ENCODE results near the gene LGALS7. TPM values are rescaled to one million over a fixed set of nuclear protein-coding genes. Genes with fewer than 3 reads are reported as not detected.
"Not testable (repeated sequence)": the region's sequence is repeated elsewhere in the genome, so short reads cannot be mapped to it uniquely, and the experiment has no call there.

Gene LGALS7
- polyA plus RNA-seq, 2 donors, result 405 to 2,874 TPM

DNA sequence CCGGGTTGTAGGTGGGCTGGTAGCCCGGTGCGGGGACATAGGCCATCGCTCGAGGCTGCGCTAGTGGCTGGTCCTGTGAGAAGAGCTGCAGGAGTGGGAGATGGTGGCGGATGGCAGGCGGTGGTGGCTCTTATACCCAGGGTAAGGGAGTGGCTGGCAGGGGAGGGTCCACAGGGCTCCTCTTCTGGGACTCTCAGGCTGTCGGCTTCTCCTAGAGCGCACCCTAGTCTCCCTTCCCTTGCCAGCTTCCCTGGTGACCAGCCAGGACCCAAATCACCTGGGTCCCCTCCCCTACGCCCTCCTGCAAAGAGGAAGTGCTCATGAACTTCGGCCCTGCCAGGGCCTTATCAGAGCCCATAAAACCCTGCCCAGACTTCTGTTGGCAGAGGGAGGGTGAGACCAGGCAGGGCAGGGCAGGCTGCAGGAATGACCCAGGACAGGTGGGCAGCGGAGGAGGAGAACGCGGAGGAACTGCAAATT lies 39.6 kb upstream of the LGALS7 start, which contains the start of gene LGALS4:
Gene LGALS4 (minus strand): TSS at position 105 of the 480 bp plus-strand sequence. CDS start 59 bp downstream, at position 46.
- 76 to 84% methylated on average over 15 of the region's 15 CpGs for WGBS, 2 donors
- H3K4me3 ChIP-seq (ENCODE audit: low read depth in 1 of 2, low read length in 2 of 2), result no peak within 1 kb of the TSS
- no peak within 1 kb of the TSS for H3K27ac ChIP-seq (ENCODE audit: low read depth in 2 of 2, low read length in 1 of 2)

DNA sequence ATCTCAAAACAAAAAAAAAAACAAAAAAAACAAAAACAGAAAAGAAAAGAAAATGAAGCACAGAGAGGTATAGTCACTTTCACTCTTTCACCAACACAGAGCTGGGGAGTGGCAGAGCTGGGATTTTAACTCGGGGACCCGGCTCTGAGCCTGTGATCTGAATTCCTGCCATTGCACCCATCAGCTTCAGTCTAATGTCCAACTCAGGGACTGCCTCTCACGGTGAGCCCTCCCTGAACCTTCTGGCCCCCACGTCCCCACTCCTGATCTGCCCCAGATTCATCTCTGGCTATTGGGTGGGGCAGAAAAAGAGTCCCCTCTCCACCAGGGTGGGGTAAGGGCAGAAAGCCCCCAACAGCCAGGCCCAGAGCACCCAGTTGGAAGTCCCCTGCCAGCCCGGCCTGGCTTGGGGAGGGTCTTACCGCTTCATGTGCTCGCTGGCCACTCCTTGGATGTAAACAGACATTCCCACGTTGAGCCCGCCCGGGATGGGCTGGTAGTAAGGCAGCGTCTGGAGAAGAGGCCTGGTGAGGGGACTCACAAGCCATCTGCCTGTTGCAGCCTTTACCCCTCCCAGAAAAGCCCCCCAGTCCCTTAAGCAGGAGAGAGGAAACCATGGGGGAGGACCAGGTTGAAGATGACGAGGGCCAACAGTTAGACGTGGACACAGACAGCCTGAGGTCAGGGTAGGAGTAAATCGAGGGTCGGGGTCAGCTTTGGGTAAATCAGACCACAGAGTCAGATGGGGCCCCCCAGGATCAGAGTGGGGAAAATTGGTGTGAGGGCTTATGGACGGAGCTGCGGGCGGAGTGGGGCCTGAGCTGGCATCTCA lies 38.9 kb upstream of the LGALS7 start:
- Histone ChIP-seq H3K9me3 (ENCODE audit: control insufficient read depth in 2 of 2, insufficient read depth in 1 of 2, low read depth in 1 of 2, low read length in 1 of 2) (no peaks in the 10 kb centered on the region), H3K4me1 (ENCODE audit: control insufficient read depth in 2 of 2, insufficient read depth in 2 of 2, low read length in 1 of 2) (no peaks in the 10 kb centered on the region), H3K27ac (ENCODE audit: low read depth in 2 of 2, low read length in 1 of 2) (no peak overlapping the region), H3K4me3 (ENCODE audit: low read depth in 1 of 2, low read length in 2 of 2) (no peak overlapping the region), H3K27me3 (ENCODE audit: control insufficient read depth in 1 of 2, insufficient read depth in 2 of 2, low read length in 2 of 2) (no peaks in the 10 kb centered on the region), H3K36me3 (ENCODE audit: control insufficient read depth in 2 of 2, insufficient read depth in 2 of 2, low read length in 1 of 2) (peaks cover 7 to 17% of the 10 kb centered on the region in 2 donors)
- 74 to 82% methylated on average over 18 of the region's 18 CpGs for WGBS, 2 donors

More for the DNA sequence above, 39.6 kb upstream of the LGALS7 start, which contains the start of gene LGALS4:
- H3K4me1 ChIP-seq (ENCODE audit: control insufficient read depth in 2 of 2, insufficient read depth in 2 of 2, low read length in 1 of 2), result no peaks in the 10 kb centered on the region
- H3K27me3 ChIP-seq (ENCODE audit: control insufficient read depth in 1 of 2, insufficient read depth in 2 of 2, low read length in 2 of 2), result no peaks in the 10 kb centered on the region
- H3K36me3 ChIP-seq (ENCODE audit: control insufficient read depth in 2 of 2, insufficient read depth in 2 of 2, low read length in 1 of 2), result peaks cover 7 to 21% of the 10 kb centered on the region in 2 donors
- no peaks in the 10 kb centered on the region for H3K9me3 ChIP-seq (ENCODE audit: control insufficient read depth in 2 of 2, insufficient read depth in 1 of 2, low read depth in 1 of 2, low read length in 1 of 2)

DNA sequence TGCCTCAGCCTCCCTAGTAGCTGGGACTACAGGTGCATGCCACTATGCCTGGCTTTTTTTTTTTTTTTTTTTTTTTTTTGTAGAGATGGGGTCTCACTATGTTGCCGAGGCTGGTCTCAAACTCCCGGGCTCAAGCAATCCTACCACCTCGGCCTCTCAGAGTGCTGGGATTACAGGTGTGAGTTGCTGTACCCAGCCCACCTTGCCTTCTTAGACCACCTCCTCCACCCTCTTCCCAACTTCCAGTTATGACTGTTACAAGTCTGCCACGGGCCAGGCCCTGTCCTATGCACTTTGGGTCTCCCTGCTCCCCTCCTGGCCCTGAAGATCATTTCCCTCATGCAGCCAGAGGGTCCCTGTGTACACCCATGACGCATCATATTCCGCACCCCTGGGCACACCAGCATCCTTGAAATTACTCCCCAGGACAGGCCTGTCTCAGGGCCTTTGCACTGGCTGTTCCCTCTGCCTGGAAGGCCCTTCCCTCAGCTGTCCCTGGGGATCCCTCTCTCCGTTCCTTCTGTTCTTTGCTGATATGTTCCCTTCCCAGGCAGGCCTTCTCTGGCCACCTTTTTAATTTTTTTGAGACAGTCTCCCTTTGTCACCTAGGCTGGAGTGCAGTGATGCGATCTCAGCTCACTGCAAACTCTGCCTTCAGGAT lies 36.4 kb upstream of the LGALS7 start:
- H3K27ac ChIP-seq (ENCODE audit: low read depth in 2 of 2, low read length in 1 of 2), result no peak overlapping the region
- no peaks in the 10 kb centered on the region for H3K36me3 ChIP-seq (ENCODE audit: control insufficient read depth in 2 of 2, insufficient read depth in 2 of 2, low read length in 1 of 2)
- H3K4me1 ChIP-seq (ENCODE audit: control insufficient read depth in 2 of 2, insufficient read depth in 2 of 2, low read length in 1 of 2), result peaks cover 2 to 6% of the 10 kb centered on the region in 2 donors
- H3K9me3 ChIP-seq (ENCODE audit: control insufficient read depth in 2 of 2, insufficient read depth in 1 of 2, low read depth in 1 of 2, low read length in 1 of 2), result no peaks in the 10 kb centered on the region
- WGBS, 2 donors, result 90 to 94% methylated on average over 8 of the region's 8 CpGs
- no peaks in the 10 kb centered on the region for H3K27me3 ChIP-seq (ENCODE audit: control insufficient read depth in 1 of 2, insufficient read depth in 2 of 2, low read length in 2 of 2)
- no peak overlapping the region for H3K4me3 ChIP-seq (ENCODE audit: low read depth in 1 of 2, low read length in 2 of 2)

DNA sequence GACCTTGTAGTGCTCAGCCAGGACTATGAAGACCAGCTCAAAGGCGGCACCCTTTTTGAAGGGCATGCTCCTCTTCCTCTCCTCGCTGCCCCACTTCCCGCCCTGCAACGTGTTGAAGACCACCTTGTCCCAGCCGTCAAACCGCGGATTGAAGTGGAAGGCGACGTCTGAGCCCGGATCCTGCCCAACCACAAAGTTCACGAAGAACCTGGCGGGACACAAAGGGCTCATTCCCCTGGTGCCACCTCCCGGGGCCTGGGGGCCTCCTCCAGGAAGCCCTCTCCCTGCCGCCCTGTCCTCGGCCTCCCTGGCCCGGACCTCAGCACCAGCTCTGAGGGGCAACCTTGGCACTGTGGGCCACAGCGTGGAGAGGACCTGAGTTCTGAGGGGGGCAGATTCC lies 35.4 kb upstream of the LGALS7 start:
- H3K4me3 ChIP-seq (ENCODE audit: low read depth in 1 of 2, low read length in 2 of 2), result no peak overlapping the region
- no peaks in the 10 kb centered on the region for H3K27me3 ChIP-seq (ENCODE audit: control insufficient read depth in 1 of 2, insufficient read depth in 2 of 2, low read length in 2 of 2)
- H3K4me1 ChIP-seq (ENCODE audit: control insufficient read depth in 2 of 2, insufficient read depth in 2 of 2, low read length in 1 of 2), result peaks cover 2 to 6% of the 10 kb centered on the region in 2 donors
- 92 to 97% methylated on average over 16 to 17 of the region's 17 CpGs for WGBS, 2 donors
- no peak overlapping the region for H3K27ac ChIP-seq (ENCODE audit: low read depth in 2 of 2, low read length in 1 of 2)
- H3K9me3 ChIP-seq (ENCODE audit: control insufficient read depth in 2 of 2, insufficient read depth in 1 of 2, low read depth in 1 of 2, low read length in 1 of 2), result no peaks in the 10 kb centered on the region
- H3K36me3 ChIP-seq (ENCODE audit: control insufficient read depth in 2 of 2, insufficient read depth in 2 of 2, low read length in 1 of 2), result no peaks in the 10 kb centered on the region

DNA sequence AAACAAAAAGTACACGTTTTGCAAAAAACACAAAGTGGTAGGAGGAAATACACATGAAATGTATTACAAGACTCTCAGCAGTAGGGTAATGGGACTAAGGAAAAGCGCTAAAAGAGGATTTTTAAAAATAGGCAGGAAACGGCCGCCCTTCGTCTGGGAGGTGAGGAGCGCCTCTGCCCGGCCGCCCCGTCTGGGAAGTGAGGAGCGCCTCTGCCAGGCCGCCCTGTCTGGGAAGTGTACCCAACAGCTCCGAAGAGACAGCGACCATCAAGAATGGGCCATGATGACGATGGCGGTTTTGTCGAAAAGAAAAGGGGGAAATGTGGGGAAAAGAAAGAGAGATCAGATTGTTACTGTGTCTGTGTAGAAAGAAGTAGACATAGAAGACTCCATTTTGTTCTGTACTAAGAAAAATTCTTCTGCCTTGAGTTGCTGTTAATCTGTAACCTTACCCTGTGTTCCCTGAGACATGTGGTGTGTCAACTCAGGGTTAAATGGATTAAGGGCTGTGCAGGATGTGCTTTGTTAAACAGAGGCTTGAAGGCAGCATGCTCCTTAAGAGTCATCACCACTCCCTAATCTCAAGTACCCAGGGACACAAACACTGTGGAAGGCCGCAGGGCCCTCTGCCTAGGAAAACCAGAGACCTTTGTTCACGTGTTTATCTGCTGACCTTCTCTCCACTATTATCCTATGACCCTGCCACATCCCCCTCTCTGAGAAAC lies 34.2 kb upstream of the LGALS7 start:
- H3K27me3 ChIP-seq (ENCODE audit: control insufficient read depth in 1 of 2, insufficient read depth in 2 of 2, low read length in 2 of 2); H3K4me3 ChIP-seq (ENCODE audit: low read depth in 1 of 2, low read length in 2 of 2); H3K36me3 ChIP-seq (ENCODE audit: control insufficient read depth in 2 of 2, insufficient read depth in 2 of 2, low read length in 1 of 2); H3K4me1 ChIP-seq (ENCODE audit: control insufficient read depth in 2 of 2, insufficient read depth in 2 of 2, low read length in 1 of 2); H3K9me3 ChIP-seq (ENCODE audit: control insufficient read depth in 2 of 2, insufficient read depth in 1 of 2, low read depth in 1 of 2, low read length in 1 of 2): not testable (repeated sequence)
- 79 to 86% methylated on average over 13 to 14 of the region's 18 CpGs for WGBS, 2 donors
- H3K27ac ChIP-seq (ENCODE audit: low read depth in 2 of 2, low read length in 1 of 2), result peak overlapping the region; percentile 50 to 64

DNA sequence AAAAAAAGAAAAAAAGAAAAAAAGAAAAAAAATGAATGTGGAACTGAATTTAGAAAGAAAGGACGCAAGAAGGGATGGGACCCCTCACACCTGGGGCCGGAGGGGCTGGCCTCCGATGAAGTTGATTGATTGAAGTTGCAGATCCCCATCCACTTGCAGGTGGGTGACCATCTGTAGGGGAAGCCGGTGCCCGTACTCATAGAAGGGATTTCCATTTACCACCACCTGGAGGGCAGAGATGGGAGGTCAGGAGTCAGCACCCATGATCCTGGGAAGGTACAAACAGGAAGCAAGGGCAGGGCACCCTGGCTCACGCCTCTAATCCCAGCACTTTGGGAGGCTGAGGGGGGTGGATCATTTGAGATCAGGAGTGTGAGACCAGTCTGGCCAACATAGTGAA lies 33.1 kb upstream of the LGALS7 start:
- 88 to 90% methylated on average over 6 of the region's 6 CpGs for WGBS, 2 donors
- peak overlapping the region in 1 of 2 donors; percentile 2 for H3K27ac ChIP-seq (ENCODE audit: low read depth in 2 of 2, low read length in 1 of 2)
- H3K4me3 ChIP-seq (ENCODE audit: low read depth in 1 of 2, low read length in 2 of 2), result no peak overlapping the region
- no peaks in the 10 kb centered on the region for H3K36me3 ChIP-seq (ENCODE audit: control insufficient read depth in 2 of 2, insufficient read depth in 2 of 2, low read length in 1 of 2)
- H3K9me3 ChIP-seq (ENCODE audit: control insufficient read depth in 2 of 2, insufficient read depth in 1 of 2, low read depth in 1 of 2, low read length in 1 of 2), result no peaks in the 10 kb centered on the region
- peaks cover 2 to 6% of the 10 kb centered on the region in 2 donors for H3K4me1 ChIP-seq (ENCODE audit: control insufficient read depth in 2 of 2, insufficient read depth in 2 of 2, low read length in 1 of 2)
- H3K27me3 ChIP-seq (ENCODE audit: control insufficient read depth in 1 of 2, insufficient read depth in 2 of 2, low read length in 2 of 2), result no peaks in the 10 kb centered on the region

DNA sequence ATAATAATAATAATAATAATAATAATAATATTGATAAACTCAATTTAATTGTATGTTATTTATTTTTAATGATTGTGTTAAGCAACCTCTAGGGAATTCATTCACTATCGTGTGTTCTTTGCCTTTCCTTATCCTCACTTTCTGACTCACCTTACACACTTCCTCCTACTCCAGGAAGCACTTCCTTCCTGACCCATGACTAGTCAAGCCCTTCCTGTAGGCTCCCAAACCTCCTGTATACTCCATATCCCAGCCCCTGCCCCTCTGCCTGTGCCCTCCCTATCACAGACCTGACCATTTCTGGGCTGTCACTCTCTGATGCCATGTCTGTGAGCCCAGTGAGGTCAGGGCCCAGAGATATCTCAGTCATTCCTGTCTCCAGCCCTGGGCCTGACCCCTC lies 31.9 kb upstream of the LGALS7 start:
- Histone ChIP-seq H3K36me3 (ENCODE audit: control insufficient read depth in 2 of 2, insufficient read depth in 2 of 2, low read length in 1 of 2) (no peaks in the 10 kb centered on the region), H3K9me3 (ENCODE audit: control insufficient read depth in 2 of 2, insufficient read depth in 1 of 2, low read depth in 1 of 2, low read length in 1 of 2) (no peaks in the 10 kb centered on the region), H3K4me1 (ENCODE audit: control insufficient read depth in 2 of 2, insufficient read depth in 2 of 2, low read length in 1 of 2) (peaks cover 2 to 6% of the 10 kb centered on the region in 2 donors), H3K27me3 (ENCODE audit: control insufficient read depth in 1 of 2, insufficient read depth in 2 of 2, low read length in 2 of 2) (no peaks in the 10 kb centered on the region), H3K4me3 (ENCODE audit: low read depth in 1 of 2, low read length in 2 of 2) (no peak overlapping the region), H3K27ac (ENCODE audit: low read depth in 2 of 2, low read length in 1 of 2) (peak overlapping the region in 1 of 2 donors; percentile 79)
- 35 to 50% methylated on average over 1 of the region's 1 CpG for WGBS, 2 donors

DNA sequence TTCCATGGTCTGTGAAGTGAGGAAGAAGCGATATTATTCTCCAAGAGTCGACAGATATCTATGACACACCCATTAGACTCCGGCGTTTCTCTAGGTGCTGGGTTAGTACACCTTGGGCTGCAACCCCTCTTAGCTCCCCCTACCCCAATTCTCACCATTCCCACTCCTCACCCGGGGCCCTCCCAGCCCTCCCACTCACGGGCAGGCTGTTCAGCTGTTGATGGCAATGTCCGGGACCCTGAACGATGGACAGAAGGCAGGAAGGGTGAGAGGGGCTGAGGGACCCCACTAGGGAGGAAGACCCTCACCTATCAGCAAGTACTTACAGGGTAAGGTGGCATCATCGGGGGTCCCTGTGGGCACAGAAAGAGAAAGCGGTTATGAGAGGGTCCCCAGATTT lies 30.2 kb upstream of the LGALS7 start:
- H3K4me1 ChIP-seq (ENCODE audit: control insufficient read depth in 2 of 2, insufficient read depth in 2 of 2, low read length in 1 of 2), result peaks cover 2 to 8% of the 10 kb centered on the region in 2 donors
- H3K36me3 ChIP-seq (ENCODE audit: control insufficient read depth in 2 of 2, insufficient read depth in 2 of 2, low read length in 1 of 2), result no peaks in the 10 kb centered on the region
- 83 to 90% methylated on average over 10 of the region's 10 CpGs for WGBS, 2 donors
- no peak overlapping the region for H3K4me3 ChIP-seq (ENCODE audit: low read depth in 1 of 2, low read length in 2 of 2)
- H3K9me3 ChIP-seq (ENCODE audit: control insufficient read depth in 2 of 2, insufficient read depth in 1 of 2, low read depth in 1 of 2, low read length in 1 of 2), result no peaks in the 10 kb centered on the region
- no peak overlapping the region for H3K27ac ChIP-seq (ENCODE audit: low read depth in 2 of 2, low read length in 1 of 2)
- no peaks in the 10 kb centered on the region for H3K27me3 ChIP-seq (ENCODE audit: control insufficient read depth in 1 of 2, insufficient read depth in 2 of 2, low read length in 2 of 2)

DNA sequence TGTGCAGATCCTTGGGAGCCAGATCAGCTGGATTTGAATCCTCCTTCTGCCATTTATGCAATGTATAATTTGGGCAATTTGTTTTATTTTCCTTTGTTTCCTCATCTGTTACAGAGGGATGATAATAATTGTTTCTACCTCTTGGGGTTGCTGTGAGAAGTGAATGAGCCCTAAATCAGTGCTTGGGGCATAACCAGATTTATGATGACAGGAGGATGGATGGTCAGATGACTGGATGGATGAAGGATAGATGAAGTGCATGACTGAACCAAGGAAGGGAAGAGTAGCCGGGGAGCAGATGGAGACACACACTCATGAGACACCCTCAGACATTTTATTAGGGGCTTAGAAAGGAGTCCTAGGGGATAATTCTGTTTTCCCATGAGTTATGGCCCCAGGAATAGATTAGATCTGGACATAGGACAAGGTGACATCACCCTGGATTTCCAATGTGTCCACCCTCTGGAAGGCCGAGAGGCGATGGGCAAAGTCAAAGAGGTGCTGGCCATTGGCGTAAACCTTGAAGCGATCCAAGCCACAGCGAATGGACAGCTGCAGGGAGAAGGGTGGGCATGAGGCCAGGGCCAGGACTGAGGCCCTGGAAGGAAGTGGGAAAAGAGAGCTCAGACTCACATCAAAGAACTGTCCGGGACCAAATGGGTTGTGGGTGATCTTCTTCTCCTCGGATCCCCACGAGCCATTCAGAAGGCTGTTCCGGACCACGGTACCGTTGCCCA lies 28.2 kb upstream of the LGALS7 start:
- H3K27me3 ChIP-seq (ENCODE audit: control insufficient read depth in 1 of 2, insufficient read depth in 2 of 2, low read length in 2 of 2), result no peaks in the 10 kb centered on the region
- H3K9me3 ChIP-seq (ENCODE audit: control insufficient read depth in 2 of 2, insufficient read depth in 1 of 2, low read depth in 1 of 2, low read length in 1 of 2), result no peaks in the 10 kb centered on the region
- peaks cover 2 to 8% of the 10 kb centered on the region in 2 donors for H3K4me1 ChIP-seq (ENCODE audit: control insufficient read depth in 2 of 2, insufficient read depth in 2 of 2, low read length in 1 of 2)
- H3K36me3 ChIP-seq (ENCODE audit: control insufficient read depth in 2 of 2, insufficient read depth in 2 of 2, low read length in 1 of 2), result no peaks in the 10 kb centered on the region
- WGBS, 2 donors, result 94 to 95% methylated on average over 12 of the region's 12 CpGs
- H3K27ac ChIP-seq (ENCODE audit: low read depth in 2 of 2, low read length in 1 of 2), result peak overlapping the region in 1 of 2 donors; percentile 42
- H3K4me3 ChIP-seq (ENCODE audit: low read depth in 1 of 2, low read length in 2 of 2), result no peak overlapping the region
